Endometrial microvascular endothelial cells (primary cell): ENCODE data around the gene FAM81A. TPM values are rescaled to one million over a fixed set of nuclear protein-coding genes. Genes with fewer than 3 reads are reported as not detected.

Experiments used
- in situ Hi-C: cut with HindIII; loops from 2 replicates; pipeline ENCODE4 v1.10.0; 2017; ENCODE audit warnings: low sequenced_read_pairs, low pct_unique_long_range_greater_than_20kb; ENCODE audit errors: inconsistent ontology term
- total RNA-seq: library from RNA; depleted of rRNA; stranded (reverse); fragments of >200 nt; gene quantifications from one replicate; pipeline ENCODE4 v1.2.3, GENCODE V29; 2015; ENCODE audit errors: inconsistent ontology term

FAM81A gene
- total RNA-seq, 1 donor from 2014 or later, result 0.28 TPM

DNA sequence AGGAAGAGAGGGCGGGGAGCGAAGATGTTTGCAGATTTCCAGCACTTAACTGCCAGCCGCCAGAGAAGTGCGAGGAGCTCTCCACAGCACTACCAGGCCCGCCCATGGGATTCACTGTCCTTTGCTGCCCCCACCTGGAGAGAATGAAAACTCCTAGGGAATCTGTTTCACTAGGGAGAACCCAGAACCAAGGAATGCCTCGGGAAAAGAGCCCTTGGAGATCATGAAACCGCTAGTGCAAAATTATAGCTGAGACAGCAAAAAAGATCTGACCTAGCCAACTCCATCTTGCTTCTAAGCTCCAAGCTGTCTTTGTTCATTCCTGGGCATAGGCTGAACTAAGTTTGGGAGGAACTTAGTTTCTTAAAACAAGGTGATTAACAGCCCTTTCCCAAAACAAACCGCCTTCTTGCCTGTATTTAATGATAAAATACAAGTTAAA, 91.0 kb downstream of the FAM81A start:
- in situ Hi-C loops, result no loop called here

DNA sequence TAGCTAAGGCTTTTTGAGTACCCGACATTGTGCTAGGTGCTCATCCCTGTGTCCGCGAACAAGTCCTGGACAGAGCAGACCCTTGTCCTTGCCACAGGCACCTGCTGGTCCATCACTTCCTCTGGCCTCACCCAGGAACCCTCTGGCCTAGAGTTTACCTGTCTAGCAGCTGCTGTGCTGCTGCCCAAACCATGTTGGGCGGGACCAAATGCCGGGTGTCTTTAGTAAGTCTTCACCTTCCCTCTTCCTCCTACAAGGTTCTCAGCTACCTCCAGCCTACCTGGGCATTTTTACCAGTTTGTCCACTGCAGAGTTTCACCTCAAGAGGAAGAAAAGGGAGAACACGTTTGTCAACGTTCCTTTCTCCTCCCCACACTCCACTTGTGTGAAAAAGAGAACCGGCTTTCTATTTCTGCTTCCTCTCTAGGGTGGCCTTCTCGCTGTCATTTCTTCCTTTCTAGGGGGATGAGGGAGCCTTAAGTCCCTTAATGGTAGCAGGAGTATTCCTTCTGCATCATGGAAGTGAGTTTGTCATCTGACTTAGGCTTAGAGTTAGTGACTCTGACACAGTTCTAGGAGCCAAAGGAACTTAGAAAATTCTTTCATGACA, 93.2 kb downstream of the FAM81A start:
- in situ Hi-C loops, result no loop called here

DNA sequence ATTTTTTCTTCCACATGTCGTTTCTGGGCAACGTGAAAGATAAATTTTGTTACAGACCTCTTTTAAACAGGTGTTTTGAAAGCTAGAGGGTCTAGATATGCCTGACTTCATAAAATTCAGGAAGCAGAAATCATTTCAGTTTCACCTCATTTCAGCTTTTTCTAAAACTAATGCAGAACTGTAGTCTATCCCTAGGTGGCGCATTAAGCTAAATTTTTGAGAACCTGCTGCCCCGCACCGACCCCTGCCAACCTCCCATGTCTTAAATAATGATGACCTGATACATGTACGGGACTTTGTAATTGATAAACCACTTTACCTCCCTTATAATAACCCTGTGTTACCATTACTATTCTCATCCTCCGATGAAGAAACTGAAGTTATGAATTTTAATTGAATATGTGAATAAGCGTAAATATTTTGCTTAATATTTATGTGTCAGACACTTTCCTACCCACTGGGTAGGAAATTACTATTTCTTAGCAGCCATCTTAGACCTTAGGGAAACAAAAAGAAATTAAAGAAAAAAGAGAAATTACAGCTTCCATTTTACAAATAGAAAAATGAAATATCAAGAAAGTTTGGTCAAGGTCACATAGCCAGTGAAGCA, 94.9 kb downstream of the FAM81A start:
- in situ Hi-C loops, result no loop called here

DNA sequence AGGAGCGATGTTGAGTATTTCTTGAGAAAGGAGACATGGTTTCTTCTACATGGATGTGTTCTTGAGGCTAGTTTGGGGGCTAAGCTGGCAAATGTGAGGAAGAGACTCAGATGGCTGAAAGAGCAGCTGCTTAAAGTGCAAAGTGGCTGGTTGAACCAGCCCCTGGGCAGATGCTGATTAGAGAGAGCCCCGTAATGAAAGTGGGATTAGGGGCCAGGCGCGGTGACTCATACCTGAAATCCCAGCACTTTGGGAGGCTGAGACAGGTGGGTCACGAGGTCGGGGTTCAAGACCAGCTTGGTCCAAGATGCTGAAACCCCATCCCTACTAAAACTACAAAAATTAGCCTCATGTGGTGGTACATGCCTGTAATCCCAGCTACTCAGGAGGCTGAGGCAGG, 98.6 kb downstream of the FAM81A start:
- in situ Hi-C loops, result no loop called here

DNA sequence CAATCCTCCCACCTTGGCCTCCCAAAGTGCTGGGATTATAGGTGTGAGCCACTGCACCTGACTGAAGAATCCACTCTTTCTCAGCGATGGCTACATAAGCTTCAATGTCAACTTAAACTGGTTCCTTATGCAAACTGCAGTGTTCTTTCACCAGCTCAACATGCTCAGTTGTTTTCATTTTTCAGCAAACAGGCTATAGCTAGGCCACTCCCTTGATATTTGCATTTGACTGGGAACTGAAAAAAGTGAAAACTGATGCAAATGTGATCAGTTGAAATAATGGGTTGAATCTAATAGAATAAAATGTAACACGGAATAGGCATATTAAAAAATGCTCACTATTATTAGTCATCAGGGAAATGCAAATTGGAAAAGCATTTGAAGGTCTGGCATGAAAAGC, 99.4 kb downstream of the FAM81A start:
- in situ Hi-C loops, result no loop called here

DNA sequence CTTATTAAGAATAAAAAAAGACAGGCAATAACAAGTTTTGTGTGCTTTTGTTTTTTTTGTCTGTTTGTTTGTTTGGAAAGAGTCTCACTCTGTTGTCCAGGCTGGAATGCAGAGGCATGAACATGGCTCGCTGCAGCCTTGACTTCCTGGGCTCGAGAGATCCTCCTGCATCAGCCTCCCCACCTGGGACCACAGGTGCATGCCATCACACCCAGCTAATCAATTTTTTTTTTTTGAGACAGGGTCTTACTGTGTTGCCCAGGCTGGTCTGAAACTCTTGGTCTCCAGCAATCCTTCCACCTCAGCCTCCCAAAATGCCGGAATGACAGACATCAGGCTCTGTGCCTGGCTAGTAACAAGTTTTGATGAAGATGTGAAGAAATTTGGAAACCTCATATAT, 100.5 kb downstream of the FAM81A start:
- in situ Hi-C loops, result no loop called here

DNA sequence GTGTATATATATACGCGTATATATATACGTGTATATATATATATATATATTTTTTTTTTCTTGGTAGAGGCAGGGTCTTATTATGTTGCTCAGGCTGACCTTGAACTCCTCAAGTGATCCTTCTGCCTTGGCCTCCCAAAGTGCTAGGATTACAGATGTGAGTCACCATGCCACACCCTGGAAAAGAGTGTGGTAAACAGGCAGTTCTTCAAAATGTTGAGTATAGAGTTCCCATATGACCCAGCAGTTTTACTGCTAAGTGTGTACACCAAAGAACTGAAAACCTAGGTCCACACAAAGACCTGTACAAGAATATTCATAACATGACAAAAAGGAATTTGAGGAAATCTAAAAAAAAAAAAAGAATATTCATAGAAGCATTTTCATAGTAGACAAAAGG, 101.8 kb downstream of the FAM81A start:
- in situ Hi-C loops, result no loop called here

DNA sequence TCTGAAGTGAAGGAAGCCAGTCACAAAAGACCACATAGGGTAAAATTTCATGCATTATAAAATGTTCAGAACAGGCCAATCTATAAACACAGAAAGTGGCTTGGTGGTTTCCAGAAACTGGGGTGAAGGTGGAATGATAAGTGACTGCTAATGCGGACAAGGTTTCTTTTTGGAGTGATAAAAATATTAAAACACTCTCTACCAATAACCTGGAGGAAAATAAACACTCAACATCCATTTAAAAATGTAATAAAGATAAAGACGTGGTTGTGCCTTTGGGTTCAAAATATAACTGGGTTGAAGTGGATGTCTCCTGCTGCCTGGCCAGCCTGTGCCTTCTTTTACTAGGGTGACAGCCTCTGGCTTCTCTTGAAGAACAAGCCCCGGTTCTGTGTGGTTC, 102.7 kb downstream of the FAM81A start:
- in situ Hi-C loops, result no loop called here

DNA sequence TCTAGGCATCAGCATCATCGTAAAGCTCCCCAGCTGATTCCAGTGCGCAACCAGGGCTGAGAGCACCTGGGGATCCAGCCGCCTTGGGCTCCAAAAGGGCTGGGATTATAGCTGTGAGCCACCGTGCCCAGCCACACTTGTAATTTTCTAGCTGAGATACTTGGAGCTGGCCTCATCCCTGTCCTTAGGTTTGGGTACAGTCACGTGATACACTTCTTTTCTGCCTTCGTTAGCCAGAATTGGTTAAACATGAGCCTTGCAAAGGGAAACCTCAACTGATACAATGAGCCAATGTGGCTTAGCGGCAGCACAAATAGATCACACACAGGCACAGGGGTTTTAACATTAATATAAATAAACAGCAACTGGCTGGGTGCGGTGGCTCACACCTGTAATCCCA, 103.8 kb downstream of the FAM81A start:
- in situ Hi-C loops, result no loop called here

DNA sequence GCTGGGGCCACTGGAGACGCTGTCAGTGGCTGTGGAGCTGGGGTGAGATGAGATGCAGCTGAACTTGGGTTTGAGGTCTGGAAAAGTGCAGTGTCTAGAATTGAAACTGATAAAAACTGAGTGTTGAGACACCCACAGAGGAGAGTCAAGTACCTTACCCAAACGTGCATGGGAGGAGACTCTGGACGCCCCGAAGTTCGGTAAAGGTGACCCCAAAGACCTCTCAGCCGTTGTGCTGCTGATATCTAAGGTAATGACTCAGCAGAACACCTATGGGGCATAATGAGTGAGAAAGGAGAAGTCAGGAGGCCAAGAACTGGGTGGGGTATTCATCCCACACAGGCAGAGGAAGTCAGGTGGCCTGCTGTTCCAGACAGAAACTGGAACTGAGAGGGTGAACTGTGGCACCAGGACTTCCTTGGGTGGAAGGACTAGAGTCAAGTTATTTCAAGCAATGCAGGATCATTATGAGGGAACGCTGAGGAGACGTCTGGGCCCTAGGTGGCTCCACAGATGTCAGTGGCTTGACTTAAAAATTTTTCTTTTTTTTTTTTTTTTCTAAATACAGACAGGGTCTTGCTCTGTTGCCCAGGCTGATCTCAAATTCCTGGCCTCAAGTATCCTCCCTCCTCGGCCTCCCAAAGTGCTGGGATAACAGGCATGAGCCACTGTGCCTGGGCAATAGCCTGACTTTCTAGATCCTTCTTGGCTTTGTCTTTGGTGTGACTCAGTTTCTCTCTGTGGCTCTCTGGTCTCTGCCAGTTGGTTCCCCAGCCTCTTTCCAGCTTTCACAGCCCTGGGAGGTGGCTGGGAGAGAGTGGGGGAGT, 105.9 kb downstream of the FAM81A start:
- in situ Hi-C loops, result no loop called here

DNA sequence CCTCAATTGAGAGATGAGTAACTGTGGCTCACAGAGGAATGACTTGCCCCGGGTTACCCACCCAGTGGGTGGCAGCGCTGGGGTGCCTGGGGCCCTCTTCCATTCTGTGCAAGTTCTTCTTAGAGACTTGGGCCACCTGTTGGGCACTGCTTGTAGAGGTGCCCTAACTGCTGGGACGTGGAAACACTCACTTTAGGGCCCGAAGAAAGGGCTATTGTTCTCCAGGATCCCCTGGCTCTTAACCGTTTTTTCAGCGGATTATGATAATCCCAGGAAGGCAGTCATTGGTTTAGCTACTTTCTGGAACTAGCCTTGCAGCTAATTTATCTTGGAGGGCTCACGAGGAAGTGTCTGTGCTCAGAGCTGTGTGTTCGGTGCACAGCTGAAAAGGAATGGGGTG, 107.6 kb downstream of the FAM81A start:
- in situ Hi-C loops, result no loop called here

DNA sequence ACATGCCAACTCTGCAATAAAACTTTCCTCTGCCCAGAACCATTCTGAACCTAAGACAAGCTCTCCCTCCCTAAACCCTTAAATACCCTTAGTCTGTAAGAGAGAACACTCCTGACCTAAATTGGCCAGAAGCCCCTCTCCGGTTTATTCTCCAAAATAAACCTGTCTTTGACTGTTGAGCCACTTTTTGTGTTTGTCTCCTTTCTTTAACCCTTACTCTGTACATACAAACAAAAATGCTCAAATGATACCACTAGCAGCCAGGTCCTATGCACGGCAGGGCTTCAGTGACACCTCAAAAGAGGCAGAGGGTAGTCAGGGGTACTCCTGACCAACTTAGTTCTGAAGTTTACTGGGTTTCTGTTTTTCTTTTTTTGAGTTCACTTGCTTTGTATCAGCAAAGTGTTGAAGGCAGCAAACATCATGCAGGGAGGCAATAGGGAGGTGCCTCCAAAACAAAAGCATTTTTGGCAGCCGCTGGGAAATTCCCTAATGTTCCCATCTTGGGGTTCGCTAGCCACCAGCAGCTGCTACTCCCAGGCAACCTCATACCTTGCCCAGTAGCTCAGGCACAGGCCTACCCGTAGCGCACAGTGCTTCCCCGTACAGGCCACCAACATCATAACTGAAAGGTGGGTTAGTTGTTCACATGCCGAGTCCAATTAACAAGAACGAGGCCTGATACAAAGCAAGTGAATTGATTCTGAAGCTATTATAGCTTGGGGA, 110.7 kb downstream of the FAM81A start:
- in situ Hi-C loops, result no loop called here

DNA sequence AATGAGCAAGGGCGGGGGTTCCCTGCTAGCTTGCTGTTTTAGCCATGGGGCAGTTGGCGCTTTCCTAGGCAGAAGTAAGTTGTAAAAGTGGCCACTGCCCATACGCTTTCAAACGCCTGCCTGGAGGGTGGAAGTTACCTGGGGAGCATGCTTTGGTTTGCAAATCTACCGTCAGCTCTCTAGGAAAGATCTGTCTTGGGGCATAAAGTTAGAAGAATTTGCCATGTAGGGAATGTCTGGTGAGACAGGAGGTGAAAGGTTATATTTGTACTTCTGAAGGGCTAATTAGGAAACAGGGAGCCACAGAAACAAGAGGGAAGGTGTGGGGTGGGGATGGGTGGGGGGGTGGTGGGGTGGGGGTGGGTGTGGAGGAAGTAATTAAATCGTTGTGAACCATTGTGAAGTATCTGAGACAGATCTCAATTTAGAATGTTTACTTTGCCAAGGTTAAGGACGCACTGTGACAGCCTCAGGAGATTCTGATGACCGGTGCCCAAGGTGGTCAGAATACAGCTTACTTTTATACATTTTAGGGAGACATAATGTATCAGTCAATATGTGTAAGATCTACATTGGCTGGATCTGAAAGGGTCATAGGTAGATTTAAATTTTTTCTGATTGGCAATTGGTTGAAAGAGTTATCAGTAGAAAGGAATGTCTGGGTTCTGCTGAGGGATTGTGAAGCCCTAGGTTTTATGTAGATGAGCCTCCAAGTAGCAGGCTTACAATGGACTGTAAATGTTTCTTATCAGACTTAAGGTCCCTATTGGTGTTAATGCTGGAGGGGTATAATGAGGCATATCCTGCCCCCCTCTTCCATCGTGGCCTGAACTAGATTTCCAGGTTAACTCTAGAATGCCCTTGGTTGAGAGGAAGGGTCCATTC, 111.6 kb downstream of the FAM81A start:
- in situ Hi-C loops, result no loop called here

DNA sequence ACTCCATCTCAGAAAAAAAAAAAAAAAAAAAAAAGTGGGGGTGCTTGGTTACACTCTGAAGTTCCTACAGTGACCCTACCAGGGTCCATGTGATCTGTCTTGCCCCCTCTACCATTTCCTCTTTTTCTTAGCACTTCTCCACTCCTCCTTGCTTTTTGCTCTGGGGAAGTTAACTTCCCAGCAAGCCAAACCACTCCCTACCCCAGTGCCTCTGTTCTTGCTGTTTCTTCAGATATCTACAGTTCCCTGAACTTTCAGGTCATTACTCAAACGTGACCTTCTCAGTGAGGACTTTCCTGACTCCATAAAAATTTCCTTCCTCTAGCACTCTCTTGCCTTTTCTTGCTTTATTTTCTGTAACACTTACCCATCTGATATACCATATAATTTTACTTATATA, 112.5 kb downstream of the FAM81A start:
- in situ Hi-C loops, result no loop called here

DNA sequence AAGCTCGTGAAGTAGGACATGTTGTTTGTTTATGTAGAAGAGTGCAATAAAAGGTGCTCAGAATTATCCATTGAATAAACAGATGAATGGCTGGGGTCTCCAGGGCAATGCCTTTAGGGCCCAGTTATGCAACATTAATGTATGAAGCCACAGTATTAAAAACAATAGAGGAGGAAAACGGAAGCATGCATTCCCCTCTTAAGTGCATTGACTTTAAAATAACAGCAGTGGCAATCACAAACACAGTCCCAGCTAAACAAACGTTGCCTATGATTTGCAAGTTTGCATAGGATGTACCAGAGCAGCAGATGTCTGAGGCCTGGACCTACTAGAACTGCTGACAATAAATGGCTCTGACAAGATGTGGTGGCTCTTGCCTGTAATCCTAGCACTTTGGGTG, 113.0 kb downstream of the FAM81A start:
- in situ Hi-C loops, result no loop called here

DNA sequence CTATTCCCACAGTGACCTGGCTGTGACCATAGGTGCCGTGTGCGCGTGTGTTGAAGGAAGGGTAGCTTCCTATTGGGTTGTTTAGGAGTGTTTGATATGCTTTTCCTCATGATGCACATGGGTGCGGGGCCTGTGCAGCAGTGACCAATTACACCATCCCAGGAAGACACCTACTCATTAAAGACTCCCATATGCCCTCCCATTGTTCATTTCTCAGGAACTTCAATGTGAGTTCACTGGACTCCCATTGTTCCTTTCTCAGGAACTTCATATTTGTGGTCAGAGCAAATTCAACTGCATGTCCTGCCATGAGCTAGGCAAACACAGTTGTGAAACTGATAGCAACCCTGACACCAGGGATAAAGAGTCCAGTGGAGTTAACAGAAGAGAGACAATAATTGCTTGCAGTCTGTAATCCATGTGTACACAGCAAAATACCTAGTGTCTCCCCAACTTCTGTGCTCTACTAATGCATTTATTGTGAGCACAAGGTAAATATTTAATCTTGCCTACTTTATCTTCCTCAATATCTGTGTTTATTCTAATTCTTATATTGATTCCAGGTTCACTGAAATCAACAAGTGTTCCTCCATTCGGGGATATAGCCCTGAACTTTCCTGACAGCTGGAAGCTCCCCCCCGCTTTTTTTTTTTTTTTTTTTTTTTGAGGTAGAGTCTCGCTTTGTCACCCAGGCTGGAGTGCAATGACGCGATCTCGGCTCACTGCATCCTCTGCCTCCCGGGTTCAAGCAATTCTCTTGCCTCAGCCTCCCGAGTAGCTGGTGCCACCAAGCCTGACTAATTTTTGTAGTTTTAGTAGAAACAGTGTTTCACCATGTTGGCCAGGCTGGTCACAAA, 116.1 kb downstream of the FAM81A start:
- in situ Hi-C loops, result no loop called here

DNA sequence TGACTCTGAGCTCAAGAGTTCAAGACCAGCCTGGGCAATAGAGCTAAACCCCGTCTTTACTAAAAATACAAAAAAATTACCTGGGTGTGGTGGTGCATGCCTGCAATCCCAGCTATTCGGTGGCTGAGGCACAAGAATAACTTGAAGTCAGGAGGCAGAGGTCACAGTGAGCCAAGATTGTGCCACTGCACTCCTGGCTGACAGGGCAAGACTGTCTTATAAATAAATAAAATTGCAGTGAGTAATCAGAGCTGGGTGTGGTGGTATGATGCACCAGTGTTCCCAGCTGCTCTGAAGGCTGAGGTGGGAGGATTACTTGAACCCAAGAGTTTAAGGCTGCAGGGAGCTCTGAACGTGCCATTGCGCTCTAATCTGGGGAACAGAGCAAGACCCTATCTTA, 117.7 kb downstream of the FAM81A start:
- in situ Hi-C loops, result no loop called here

DNA sequence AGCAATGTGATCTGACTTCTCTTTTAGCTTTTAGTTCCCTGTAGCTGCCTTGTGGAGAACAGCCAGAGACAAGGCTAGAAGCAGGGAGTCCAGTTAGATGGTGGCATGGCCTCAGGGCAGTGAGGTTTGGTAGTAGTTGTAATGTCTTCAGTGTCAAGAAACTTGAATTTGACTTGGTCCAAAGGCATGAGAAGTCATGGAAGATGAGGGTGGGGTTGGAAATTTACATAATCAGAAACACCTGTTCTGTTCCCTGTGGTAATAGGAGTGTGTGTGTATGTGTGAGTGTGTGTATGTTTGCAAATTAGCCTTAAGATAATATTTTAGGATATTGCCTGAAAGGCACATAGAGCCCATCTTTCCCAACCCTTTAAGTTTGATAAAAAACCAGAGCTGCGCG, 118.4 kb downstream of the FAM81A start:
- in situ Hi-C loops, result no loop called here
